GM18519 (cell line): ENCODE data around the gene CDK14.
A peak's percentile ranks its signal among the peaks of the same experiment; 100 is the strongest.

ENCODE experiments used
- ATAC-seq: cut with Tn5 transposase; IDR thresholded peaks from one replicate; pipeline ENCODE4 v1.9.1; 2021; ENCODE audit warnings: mild to moderate bottlenecking, moderate library complexity; ENCODE audit not compliant: unreplicated experiment, low FRiP score

The CDK14 gene

GRCh38 chr7:90595801-90596670 is at the start of gene CDK14:
CDK14 (plus strand) TSS chr7:90596321; CDS start chr7:90596628, 307 bp downstream.
- peak; percentile 40 for ATAC-seq

- ATAC-seq, result no peak
Measured at GRCh38 chr7:90551036-90551435, 45.1 kb upstream of the CDK14 start.

- ATAC-seq, result no peak
Measured at GRCh38 chr7:90552521-90552920, 43.6 kb upstream of the CDK14 start.

DNA sequence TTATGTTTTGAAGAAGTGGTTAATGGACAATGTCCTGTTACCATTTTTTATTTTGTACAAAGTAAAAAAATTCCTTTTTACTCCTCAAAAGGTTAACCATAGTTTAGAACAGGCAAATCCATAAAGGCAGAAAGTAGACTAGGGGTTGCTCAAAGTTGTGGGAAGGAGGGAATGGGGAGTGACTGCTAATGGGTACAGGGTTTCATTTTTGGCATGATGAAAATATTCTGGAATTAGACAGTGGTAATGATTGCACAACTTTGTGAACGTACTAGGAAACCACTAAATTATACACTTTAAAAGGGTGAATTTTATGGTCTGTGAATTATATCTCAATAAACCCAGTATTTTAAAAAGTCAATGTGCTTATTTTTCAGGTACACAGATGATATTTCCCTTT is 35.4 kb upstream of the CDK14 start:
- no peak for ATAC-seq

DNA sequence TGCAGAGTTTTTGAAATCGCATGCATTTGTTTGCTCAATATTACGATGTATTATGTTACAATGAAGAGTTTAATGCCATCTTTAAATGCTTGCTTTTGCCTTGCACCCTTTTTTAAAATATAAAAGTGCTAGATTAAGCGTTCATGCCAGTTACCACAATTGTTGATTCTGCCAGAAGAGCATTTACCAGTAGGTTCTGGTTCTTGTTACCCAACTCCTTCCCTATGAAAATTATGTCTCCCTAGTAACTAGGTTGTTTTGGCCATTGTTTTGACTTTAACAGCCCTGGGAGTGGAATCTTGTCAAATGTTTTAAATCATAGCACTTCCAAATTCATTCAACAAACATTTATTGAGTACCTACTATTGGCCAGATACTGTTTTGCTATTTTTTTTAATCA is 32.8 kb upstream of the CDK14 start:
- ATAC-seq, result no peak

DNA sequence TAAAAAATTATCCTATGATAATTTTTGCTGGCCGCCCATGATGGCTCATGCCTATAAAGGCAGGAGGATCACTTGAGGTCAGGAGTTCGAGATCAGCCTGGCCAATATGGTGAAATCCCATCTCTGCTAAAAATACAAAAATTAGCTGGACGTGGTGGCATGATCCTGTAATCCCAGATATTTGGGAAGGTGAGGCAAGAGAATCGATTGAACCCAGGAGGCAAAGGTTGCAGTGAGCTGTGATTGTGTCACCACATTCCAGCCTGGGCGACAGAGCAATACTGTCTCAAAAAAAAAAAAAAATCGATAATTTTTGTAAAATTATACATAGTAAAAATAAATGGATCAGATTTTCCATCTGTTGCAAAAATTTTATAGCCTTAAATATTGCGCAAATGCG is 31.7 kb upstream of the CDK14 start:
- no peak for ATAC-seq

DNA sequence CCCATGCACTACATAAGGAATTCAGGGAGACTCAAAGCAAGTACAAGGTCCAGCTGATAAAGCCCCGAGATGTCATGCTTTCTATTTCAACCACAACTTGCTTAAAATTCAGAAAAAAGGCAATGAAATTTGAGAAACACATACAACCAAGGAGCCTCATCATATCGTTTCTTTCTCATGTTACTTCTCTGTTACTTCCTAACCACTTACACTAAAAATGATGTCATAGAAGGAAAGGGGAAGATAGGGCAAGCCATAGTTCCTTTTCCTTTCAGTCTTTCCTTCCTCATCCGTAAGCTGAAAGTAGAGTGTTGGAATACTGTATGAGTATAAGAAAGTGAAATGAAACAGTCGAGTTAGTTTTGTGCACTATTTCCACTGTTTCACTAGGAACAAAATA is 27.9 kb upstream of the CDK14 start:
- ATAC-seq, result no peak

- ATAC-seq, result no peak
Measured at GRCh38 chr7:90569368-90569767, 26.8 kb upstream of the CDK14 start.

DNA sequence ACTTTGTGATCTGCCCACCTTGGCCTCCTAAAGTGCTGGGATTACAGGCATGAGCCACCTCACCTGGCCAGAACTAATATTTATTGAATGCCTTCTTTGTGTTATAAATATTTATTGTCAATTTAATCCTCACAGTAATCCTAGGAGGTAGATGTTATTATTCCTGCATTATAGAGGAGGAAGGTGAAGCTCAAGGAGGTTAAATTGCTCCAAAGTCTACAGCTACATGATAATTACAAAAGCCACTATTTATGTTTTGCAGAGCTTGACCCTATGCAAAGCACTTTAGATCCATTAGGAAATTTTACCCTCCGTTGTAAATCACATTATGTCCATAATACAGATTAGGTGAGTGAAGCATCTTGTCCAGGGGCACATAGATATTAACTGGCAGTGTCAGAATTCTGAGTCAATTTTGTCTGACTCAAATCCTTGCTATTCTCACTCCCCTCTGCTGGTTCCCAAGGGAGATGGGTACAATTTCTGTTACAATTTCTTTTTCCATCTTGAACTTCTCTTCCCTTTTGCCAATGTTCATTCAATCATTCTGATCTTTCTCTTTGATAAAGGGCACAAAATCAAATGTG is 25.7 kb upstream of the CDK14 start:
- no peak for ATAC-seq

DNA sequence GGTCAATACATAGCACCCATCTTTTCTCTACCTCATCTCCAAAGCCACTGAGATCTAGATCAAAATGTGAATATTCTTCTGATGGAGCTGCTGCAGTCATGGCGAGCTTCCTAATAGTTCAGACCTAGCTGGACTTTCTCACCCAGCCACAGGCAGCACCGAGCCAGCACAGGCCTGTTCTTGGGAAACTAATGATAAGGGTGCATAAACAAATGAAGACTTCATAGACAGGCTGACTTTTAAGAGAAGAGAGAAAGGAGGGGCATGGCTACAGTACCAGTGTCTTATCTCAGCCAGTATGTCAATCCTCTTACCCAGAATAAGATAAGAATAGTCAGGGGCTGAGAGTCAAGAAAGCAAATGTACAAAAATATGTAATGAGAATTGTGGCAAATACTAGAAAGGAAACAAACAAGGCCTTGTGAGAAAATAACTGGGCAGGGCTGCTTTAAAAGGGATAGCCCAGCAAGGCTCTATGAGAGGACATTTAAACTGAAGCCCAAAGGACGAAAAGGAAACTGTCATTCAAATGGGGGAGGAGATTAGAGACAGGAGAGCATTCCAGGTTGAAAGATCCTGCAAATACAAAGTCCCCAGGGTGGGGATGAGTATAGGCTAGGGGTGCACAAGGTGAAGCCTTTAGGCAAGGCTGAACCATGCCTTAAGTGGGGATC is 21.8 kb upstream of the CDK14 start:
- no peak for ATAC-seq

GRCh38 chr7:90574820-90575187 is 21.3 kb upstream of the CDK14 start:
- ATAC-seq, result no peak

- no peak for ATAC-seq
Measured at GRCh38 chr7:90579181-90579688, 16.9 kb upstream of the CDK14 start.

GRCh38 chr7:90580051-90580450 is 16.1 kb upstream of the CDK14 start:
- no peak for ATAC-seq

DNA sequence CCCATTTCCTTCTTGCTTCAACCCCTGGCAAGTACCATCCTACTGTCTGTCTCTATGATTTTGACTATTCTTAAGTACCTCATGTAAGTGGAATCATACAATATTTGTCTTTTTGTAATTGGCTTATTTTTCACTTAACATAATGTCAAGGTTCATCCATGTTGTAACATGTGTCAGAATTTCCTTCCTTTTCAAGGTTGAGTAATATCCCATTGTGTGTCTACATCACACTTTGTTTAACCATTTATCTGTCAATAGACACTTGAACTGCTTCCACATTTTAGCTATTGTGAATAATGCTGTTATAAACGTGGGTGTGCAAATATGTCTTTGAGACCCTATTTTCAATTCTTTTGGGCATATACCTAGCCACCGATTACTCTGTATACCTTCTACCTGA is 14.0 kb upstream of the CDK14 start:
- no peak for ATAC-seq

DNA sequence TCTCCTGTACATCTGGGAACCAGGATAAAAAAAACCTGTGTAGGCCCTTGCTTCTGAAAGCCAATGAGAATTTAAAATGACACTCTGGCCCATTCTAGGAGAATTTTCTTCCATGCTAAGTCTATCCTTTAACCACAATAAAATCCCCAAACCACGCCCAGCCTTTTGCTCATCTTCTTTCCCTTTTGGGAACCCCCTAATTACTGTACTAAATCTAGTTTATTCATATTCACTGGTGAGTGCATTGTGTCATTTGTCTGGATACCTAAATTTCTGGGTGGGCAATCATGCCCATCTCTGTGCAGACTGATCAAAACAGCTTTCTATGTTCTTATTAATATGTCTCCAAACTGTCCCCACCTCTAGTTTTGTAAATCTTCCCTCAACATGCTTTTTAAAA is 11.7 kb upstream of the CDK14 start:
- ATAC-seq, result no peak

GRCh38 chr7:90586091-90586490 is 10.0 kb upstream of the CDK14 start:
- no peak for ATAC-seq

DNA sequence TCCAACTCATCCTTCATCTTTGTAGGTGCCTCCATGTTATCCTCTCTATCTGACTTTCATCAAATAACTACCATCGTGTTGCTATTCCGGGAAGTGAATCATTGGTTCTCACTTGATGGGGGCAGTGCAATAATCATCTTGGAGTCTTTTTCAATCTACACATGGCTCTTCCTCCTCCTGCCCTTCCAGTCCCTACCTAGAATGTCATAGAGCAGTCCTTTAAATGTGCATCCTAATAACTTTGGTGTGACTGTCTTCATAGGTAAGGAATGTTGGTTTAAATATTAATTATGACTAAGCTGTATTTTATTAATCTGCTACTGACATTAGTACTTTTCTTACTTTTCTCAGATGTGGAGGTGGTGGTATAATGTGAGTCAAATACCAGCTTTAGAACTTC is 8.4 kb upstream of the CDK14 start:
- ATAC-seq, result no peak

DNA sequence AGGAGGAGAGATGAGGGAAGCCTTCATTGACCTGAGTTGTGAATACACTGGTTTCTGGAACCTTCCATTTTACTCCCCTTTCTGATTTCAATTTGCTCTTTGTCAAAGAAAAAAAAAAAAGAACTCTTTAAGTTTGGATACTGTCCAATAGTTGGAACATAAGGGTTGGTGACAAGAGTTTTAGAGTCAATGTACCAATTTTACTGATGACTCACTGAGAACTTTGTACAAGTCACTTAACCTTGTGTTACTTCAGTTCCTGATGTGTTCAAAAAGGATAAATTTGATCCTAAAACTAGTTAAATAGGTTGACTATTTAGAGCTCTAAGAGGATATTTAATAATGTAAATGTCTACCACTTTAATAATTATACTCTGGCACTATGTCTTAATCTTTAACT is 4.1 kb upstream of the CDK14 start:
- ATAC-seq, result no peak

GRCh38 chr7:90593205-90593604 is 2.9 kb upstream of the CDK14 start:
- ATAC-seq, result no peak

DNA sequence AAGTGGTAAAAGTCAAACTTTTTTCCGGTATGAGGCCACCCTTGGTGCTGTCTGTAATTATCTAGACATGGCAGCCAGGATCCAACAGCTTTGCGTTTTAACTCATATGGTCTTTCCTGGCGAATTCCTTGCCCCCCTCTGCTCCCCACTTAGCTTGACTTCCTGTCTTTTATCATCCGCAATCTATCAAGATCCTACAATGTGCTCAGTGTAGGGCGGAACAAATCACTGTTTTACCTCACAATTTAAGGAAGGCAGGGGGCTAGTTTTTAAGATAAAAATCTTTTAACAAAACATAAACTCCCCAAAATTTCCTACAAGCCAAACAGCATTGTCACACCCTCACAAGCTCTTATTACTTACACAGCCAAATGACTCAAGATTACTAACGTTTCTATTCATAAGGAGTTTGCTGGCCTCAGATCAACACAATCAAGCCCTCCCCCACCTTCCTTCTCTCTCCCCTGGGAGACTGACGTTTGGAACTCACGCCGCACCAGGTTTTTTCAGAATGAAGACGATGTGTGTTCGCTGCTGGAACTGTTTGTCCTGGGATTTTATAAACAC is 1.3 kb upstream of the CDK14 start:
- ATAC-seq, result no peak

- no peak for ATAC-seq
Measured at GRCh38 chr7:90595342-90595800, 750 bp upstream of the CDK14 start.
